Activated CD4-positive, alpha-beta memory T cell treated with anti-CD3 and anti-CD28 coated beads, Interleukin-2, amount 10 ng/mL, durations not matched to agents 7 days and 5 days (primary cell): Measurements from ENCODE around the gene PSAT1. TPM values are rescaled to one million over a fixed set of nuclear protein-coding genes. Genes with fewer than 3 reads are reported as not detected.

Experiments used
- CTCF ChIA-PET: fragments of 350-600 bp; sonication (Branson Sonifier 250); formaldehyde crosslinking; loops from one replicate; lab custom pipeline; 2021; ENCODE audit warnings: antibody characterized with exemption, inconsistent platforms; lab: Charles Lee
- POLR2A ChIA-PET: fragments of 350-600 bp; sonication (Branson Sonifier 250); formaldehyde crosslinking; loops from one replicate; lab custom pipeline; 2021; ENCODE audit warnings: antibody characterized with exemption; lab: Charles Lee
- DNase-seq: peaks from one replicate; pipeline ENCODE4 v3.0.0-alpha.2; 2020
- H3K27ac Mint-ChIP-seq: one replicate; pipeline ENCODE4 v1.8.0; 2021; ENCODE audit warnings: mild to moderate bottlenecking, mixed read lengths
- H3K27me3 Mint-ChIP-seq: one replicate; pipeline ENCODE4 v1.8.0; 2021; ENCODE audit warnings: mixed read lengths
- H3K36me3 Mint-ChIP-seq: one replicate; pipeline ENCODE4 v1.8.0; 2021; ENCODE audit warnings: low read depth, mixed read lengths
- H3K4me1 Mint-ChIP-seq: one replicate; pipeline ENCODE4 v1.8.0; 2021; ENCODE audit warnings: mixed read lengths
- H3K4me3 Mint-ChIP-seq: one replicate; pipeline ENCODE4 v1.8.0; 2021; ENCODE audit warnings: mild to moderate bottlenecking, mixed read lengths
- H3K9me3 Mint-ChIP-seq: one replicate; pipeline ENCODE4 v1.8.0; 2021; ENCODE audit warnings: mixed read lengths
- total RNA-seq, 2 experiments: library from RNA; stranded (reverse); gene quantifications; one replicate each; pipeline ENCODE4 v1.2.3, GENCODE V29; 2021

PSAT1 gene
- total RNA-seq, 2 experiments from 2014 or later, result 125 to 130 TPM

GRCh38 chr9:78325846-78326360, 29.0 kb downstream of the PSAT1 start:
- DNase-seq, result no peak
- no peak overlapping the region for H3K4me3 Mint-ChIP-seq
- no peaks in the 10 kb centered on the region for H3K4me1 Mint-ChIP-seq
- ChIA-PET POLR2A (no interaction called here), CTCF (no interaction called here)
- no peak overlapping the region for H3K27ac Mint-ChIP-seq
- no peaks in the 10 kb centered on the region for H3K27me3 Mint-ChIP-seq
- H3K9me3 Mint-ChIP-seq, result no peaks in the 10 kb centered on the region
- H3K36me3 Mint-ChIP-seq, result peaks cover 73% of the 10 kb centered on the region

- no peak for DNase-seq
- Mint-ChIP-seq H3K27me3 (no peaks in the 10 kb centered on the region), H3K4me3 (no peak overlapping the region), H3K36me3 (peaks cover 73% of the 10 kb centered on the region), H3K27ac (no peak overlapping the region), H3K9me3 (no peaks in the 10 kb centered on the region), H3K4me1 (no peaks in the 10 kb centered on the region)
- POLR2A ChIA-PET, result no interaction called here
- CTCF ChIA-PET, result no interaction called here
These were observed 29.6 kb downstream of the PSAT1 start for GRCh38 chr9:78326564-78326963.

GRCh38 chr9:78332381-78332780, 35.5 kb downstream of the PSAT1 start:
- Mint-ChIP-seq H3K4me3 (no peak overlapping the region), H3K27ac (no peak overlapping the region), H3K4me1 (no peaks in the 10 kb centered on the region), H3K9me3 (peaks cover 15% of the 10 kb centered on the region), H3K27me3 (peaks cover 4% of the 10 kb centered on the region), H3K36me3 (peaks cover 58% of the 10 kb centered on the region)
- no peak for DNase-seq
- ChIA-PET CTCF (no interaction called here), POLR2A (interaction anchor here (1.4 kb wide), 1 partner anchor 36 kb away, joined by 5 read pairs; the partner anchor contains the start of gene PSAT1)

DNA sequence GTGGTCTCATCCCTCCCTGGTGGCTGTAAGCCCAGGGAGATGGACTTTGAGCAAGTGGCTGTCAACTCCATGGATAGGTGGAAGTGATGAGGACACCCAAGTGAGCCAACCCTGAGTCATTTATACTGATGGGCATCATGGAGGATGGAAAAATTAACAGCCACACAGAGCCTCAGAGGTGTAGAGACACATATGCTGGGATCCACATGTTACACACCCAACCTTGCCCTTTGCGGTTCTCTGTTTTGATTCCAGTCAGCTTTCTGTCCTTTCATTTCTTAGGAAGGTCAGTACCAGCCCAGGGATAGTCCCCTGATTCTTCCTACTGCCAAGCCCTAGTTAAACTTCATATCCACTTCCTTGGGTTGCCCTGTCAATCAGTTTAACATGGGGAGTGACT, 51.9 kb downstream of the PSAT1 start:
- Mint-ChIP-seq H3K4me3 (no peak overlapping the region), H3K27me3 (peaks cover 3% of the 10 kb centered on the region), H3K9me3 (no peaks in the 10 kb centered on the region), H3K27ac (no peak overlapping the region), H3K36me3 (no peaks in the 10 kb centered on the region), H3K4me1 (peaks cover 14% of the 10 kb centered on the region)
- DNase-seq, result no peak
- POLR2A ChIA-PET, result no interaction called here
- CTCF ChIA-PET, result no interaction called here

DNA sequence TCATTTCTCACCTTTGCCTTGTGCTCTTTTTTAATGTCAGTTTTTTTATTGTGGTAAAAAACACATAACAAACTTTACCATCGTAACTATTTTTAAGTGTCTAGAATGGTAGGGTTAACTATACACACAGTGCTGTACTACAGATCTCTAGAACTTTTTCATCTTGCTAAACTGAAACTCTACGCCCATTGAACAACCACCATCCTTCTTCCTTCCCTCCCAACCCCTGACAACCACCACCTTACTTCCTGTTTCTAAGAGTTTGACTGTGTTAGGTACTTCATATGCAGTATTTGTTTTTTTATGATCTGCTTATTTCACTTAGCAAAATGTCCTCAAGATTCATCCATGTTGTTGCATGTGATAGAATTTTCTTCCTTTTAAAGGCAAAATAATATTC, 54.9 kb downstream of the PSAT1 start:
- POLR2A ChIA-PET, result no interaction called here
- Mint-ChIP-seq H3K9me3 (no peaks in the 10 kb centered on the region), H3K27me3 (no peaks in the 10 kb centered on the region), H3K4me3 (no peak overlapping the region), H3K4me1 (peaks cover 14% of the 10 kb centered on the region), H3K27ac (no peak overlapping the region), H3K36me3 (no peaks in the 10 kb centered on the region)
- DNase-seq, result no peak
- CTCF ChIA-PET, result no interaction called here

DNA sequence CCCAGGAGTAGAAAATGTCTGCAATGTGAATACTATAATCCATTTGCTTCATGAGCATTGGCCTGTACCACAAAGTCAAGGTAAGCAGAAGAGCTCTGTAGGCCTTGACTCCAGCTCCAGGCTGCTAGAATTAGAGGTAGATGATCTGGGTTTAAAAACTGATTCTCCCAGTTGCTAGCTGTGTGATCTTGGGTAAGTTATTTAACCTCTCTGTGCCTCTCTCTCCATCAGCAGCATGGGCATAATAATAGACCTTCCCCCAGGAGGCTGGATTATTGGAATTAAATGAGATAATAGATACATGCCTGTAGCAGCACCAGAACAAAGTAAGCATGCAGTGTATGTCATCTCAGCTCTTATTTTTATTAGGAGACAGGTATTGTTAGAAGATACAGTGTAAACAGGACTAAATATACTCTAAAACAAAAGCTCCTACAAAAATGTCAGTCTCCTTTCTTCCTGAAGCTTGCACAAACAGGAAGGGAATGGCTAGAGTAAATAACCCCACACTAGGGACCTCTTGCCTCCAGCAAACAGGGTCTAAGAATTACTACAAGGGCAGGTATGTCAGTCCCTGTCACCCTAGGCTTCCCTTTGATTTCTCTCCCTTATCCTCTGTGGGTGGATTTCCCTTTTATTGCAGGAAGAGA, 57.5 kb downstream of the PSAT1 start:
- Mint-ChIP-seq H3K27me3 (no peaks in the 10 kb centered on the region), H3K36me3 (no peaks in the 10 kb centered on the region), H3K4me3 (no peak overlapping the region), H3K27ac (no peak overlapping the region), H3K4me1 (peaks cover 14% of the 10 kb centered on the region), H3K9me3 (no peaks in the 10 kb centered on the region)
- ChIA-PET POLR2A (no interaction called here), CTCF (interaction anchor here (1.3 kb wide), 1 partner anchor 15 kb away, joined by 4 read pairs; no protein-coding TSS in a partner anchor)
- DNase-seq, result no peak

GRCh38 chr9:78354989-78355388, 58.1 kb downstream of the PSAT1 start:
- Mint-ChIP-seq H3K27ac (no peak overlapping the region), H3K27me3 (no peaks in the 10 kb centered on the region), H3K36me3 (no peaks in the 10 kb centered on the region), H3K4me3 (no peak overlapping the region), H3K9me3 (no peaks in the 10 kb centered on the region), H3K4me1 (peaks cover 14% of the 10 kb centered on the region)
- ChIA-PET POLR2A (no interaction called here), CTCF (interaction anchor here (1.3 kb wide), 1 partner anchor 15 kb away, joined by 4 read pairs; no protein-coding TSS in a partner anchor)
- DNase-seq, result no peak

DNA sequence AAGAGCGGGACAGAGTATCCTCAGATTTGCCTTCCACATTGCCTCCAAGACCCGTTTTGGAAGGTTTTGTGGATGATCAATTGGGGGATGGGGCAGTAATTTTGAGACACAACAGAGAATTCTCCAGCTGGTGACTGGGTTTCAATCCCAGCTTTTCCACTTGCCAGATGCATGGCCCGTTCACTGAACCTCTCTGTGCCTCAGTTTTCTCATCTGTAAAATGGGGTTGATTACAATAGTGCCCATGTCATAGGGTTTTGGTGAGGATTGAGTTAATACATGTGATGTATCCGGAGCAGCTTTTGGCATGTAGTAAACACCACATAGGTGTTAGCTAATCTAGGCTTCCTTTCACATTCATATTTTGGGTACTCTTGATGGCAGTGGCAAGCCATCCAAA, 59.7 kb downstream of the PSAT1 start:
- POLR2A ChIA-PET, result no interaction called here
- Mint-ChIP-seq H3K36me3 (no peaks in the 10 kb centered on the region), H3K4me3 (no peak overlapping the region), H3K27me3 (no peaks in the 10 kb centered on the region), H3K4me1 (peaks cover 9% of the 10 kb centered on the region), H3K27ac (no peak overlapping the region), H3K9me3 (no peaks in the 10 kb centered on the region)
- CTCF ChIA-PET, result interaction anchor here (1.2 kb wide), 1 partner anchor 12 kb away, joined by 4 read pairs; no protein-coding TSS in a partner anchor
- DNase-seq, result no peak

DNA sequence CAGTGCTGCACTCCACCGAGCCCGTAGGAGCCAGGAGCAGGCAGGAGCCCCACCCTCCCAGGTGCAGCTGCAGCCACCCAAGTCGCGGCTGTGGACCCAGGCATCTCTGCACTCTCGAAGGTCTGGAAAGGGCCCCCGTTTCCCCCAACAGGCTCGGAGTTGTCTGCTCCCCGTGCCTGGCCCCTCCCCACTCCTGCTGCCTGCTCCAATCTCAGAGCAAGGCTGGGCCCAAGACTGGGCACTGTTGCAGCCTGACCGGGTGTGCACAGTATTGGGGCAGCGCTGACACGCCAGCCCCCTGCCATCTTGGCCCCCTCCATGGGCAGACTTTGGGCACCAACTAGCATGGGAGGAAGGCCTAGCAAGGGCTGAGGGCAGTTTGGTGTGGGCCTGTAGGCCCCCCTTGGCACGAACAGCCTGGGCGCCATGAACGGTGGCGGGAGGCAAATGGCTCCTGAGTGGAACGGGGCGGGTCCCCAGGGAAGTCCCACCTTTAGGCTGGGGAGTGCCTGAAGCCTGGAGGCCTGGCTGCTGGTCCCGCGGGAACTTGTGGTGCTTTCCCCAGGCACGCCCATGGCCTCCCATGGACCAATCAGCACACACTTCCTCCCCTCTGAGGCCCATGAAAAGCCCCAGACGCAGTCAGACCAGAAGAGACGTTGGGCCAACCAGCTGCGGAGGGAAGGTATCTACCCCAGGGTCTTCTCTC, 60.4 kb downstream of the PSAT1 start:
- CTCF ChIA-PET, result interaction anchor here (1.1 to 2.0 kb wide), 3 partner anchors 9 to 12 kb away, joined by 3 to 5 read pairs (median 4); no protein-coding TSS in a partner anchor
- Mint-ChIP-seq H3K27ac (no peak overlapping the region), H3K9me3 (no peaks in the 10 kb centered on the region), H3K4me1 (peaks cover 2% of the 10 kb centered on the region), H3K27me3 (no peaks in the 10 kb centered on the region), H3K4me3 (no peak overlapping the region), H3K36me3 (no peaks in the 10 kb centered on the region)
- DNase-seq, result no peak
- POLR2A ChIA-PET, result no interaction called here

GRCh38 chr9:78358329-78359051, 61.6 kb downstream of the PSAT1 start:
- Mint-ChIP-seq H3K4me3 (no peak overlapping the region), H3K4me1 (no peaks in the 10 kb centered on the region), H3K27me3 (no peaks in the 10 kb centered on the region), H3K9me3 (no peaks in the 10 kb centered on the region), H3K36me3 (no peaks in the 10 kb centered on the region), H3K27ac (no peak overlapping the region)
- no peak for DNase-seq
- ChIA-PET POLR2A (no interaction called here), CTCF (interaction anchor here (0.9 to 2.0 kb wide), 3 partner anchors 7 to 157 kb away, joined by 3 to 5 read pairs (median 3); no protein-coding TSS in a partner anchor)

GRCh38 chr9:78363221-78363620, 66.3 kb downstream of the PSAT1 start:
- Mint-ChIP-seq H3K27ac (no peak overlapping the region), H3K27me3 (no peaks in the 10 kb centered on the region), H3K36me3 (no peaks in the 10 kb centered on the region), H3K9me3 (no peaks in the 10 kb centered on the region), H3K4me1 (no peaks in the 10 kb centered on the region), H3K4me3 (no peak overlapping the region)
- POLR2A ChIA-PET, result no interaction called here
- DNase-seq, result no peak
- CTCF ChIA-PET, result interaction anchor here (1.1 kb wide), 1 partner anchor 12 kb away, joined by 3 read pairs; no protein-coding TSS in a partner anchor

- Mint-ChIP-seq H3K27me3 (peaks cover 4% of the 10 kb centered on the region), H3K27ac (no peak overlapping the region), H3K36me3 (no peaks in the 10 kb centered on the region), H3K4me1 (no peaks in the 10 kb centered on the region), H3K4me3 (no peak overlapping the region), H3K9me3 (no peaks in the 10 kb centered on the region)
- ChIA-PET POLR2A (no interaction called here), CTCF (interaction anchor here (0.7 kb wide), 1 partner anchor 8 kb away, joined by 3 read pairs; no protein-coding TSS in a partner anchor)
- DNase-seq, result no peak
These were observed 69.1 kb downstream of the PSAT1 start for GRCh38 chr9:78365748-78366697.
